ENCODE results near the gene SOX12. TPM values are rescaled to one million over a fixed set of nuclear protein-coding genes. Genes with fewer than 3 reads are reported as not detected.
A peak's percentile ranks its signal among the peaks of the same experiment; 100 is the strongest.

SOX12 gene
- total RNA-seq, 1 experiment from 2014 or later: 59.1 TPM

DNA sequence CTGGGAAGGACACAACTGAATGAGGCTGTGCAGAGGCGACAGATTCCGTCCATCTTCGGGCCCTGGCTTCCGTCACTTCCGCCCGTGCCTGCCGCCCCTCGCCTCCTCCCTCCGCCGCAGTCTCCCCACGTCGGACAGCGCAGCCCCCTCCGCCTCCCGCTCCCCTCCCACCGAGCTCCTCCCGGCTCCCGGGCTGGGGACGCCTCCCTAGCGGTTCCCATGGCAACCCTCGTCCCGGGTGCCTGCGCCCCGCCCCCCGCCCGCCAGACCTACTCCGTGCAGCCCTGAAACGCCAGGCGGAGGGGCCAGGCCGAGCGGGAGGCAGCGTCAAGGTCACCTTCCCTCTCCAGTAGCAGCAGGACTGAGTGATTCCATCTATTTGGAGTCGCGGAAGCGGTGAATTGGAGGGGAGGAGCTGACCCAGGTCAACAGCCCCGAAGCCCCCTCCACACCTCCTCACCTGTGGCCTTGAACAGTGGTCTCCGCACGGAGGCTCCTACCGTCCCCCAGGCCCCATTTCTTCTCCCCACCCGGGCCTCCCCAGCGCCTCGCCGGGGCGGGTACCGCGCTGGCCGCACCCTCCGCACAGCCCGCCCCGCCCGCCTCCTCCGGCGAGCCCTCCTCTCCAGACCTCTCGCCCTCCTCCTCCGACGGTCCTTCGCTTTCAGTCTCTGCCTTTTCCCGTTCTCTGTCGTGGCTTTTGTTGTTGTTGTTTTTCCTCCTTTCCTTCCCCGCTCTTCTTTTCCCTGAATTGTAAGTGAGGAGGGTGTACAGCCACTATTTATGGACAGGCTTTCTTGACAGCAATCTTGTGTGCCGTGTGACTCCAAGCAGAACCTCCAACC, 22.5 kb downstream of the SOX12 start (continued):
- TF ChIP-seq, protein P1, sequence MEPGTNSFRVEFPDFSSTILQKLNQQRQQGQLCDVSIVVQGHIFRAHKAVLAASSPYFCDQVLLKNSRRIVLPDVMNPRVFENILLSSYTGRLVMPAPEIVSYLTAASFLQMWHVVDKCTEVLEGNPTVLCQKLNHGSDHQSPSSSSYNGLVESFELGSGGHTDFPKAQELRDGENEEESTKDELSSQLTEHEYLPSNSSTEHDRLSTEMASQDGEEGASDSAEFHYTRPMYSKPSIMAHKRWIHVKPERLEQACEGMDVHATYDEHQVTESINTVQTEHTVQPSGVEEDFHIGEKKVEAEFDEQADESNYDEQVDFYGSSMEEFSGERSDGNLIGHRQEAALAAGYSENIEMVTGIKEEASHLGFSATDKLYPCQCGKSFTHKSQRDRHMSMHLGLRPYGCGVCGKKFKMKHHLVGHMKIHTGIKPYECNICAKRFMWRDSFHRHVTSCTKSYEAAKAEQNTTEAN (CRISPR knock-in tag; IDR thresholded peaks at IDR 0.05): no peak
- peak; percentile 99 for TF ChIP-seq ESRRA (CRISPR knock-in tag; IDR thresholded peaks at IDR 0.05; ENCODE audit: borderline replicate concordance)
- TF ChIP-seq, protein P2, sequence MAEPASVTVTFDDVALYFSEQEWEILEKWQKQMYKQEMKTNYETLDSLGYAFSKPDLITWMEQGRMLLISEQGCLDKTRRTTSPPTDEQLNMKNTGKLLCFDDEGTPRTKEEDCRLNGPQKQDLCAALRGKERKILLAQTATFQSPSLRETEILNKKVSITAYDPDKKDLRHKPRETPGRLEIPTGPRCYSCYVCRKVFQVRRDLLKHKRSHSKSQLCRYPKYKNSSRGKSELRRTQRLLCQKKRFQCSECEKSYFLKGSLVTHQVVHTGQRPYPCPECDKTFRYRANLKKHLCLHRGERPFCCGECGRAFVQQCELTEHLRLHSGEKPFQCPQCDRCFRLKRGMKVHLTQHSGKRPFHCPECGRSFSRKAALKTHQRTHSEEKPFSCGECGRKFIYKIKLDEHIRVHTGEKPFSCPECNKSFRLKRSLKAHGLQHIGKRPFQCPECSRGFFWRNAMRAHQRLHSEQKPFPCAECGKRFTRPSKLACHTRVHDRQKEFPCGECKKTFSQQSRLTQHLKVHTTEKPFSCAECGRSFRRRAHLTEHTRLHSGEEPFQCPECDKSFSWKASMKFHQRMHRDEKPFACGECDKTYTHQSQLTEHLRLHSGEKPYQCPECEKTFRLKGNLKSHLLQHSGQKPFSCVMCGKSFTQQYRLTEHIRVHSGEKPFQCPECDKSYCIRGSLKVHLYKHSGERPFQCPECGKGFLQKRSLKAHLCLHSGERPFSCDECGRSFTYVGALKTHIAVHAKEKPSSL (CRISPR knock-in tag; conservative IDR thresholded peaks at IDR 0.05): no peak
- no peak for TF ChIP-seq ATF1 (CRISPR knock-in tag; IDR thresholded peaks at IDR 0.05)
- TF ChIP-seq OVOL2 (CRISPR knock-in tag; IDR thresholded peaks at IDR 0.05; ENCODE audit: borderline replicate concordance): no peak
- TF ChIP-seq, protein P3, sequence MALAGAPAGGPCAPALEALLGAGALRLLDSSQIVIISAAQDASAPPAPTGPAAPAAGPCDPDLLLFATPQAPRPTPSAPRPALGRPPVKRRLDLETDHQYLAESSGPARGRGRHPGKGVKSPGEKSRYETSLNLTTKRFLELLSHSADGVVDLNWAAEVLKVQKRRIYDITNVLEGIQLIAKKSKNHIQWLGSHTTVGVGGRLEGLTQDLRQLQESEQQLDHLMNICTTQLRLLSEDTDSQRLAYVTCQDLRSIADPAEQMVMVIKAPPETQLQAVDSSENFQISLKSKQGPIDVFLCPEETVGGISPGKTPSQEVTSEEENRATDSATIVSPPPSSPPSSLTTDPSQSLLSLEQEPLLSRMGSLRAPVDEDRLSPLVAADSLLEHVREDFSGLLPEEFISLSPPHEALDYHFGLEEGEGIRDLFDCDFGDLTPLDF (CRISPR knock-in tag; IDR thresholded peaks at IDR 0.05): no peak
- no peak for TF ChIP-seq JAZF1 (CRISPR knock-in tag; IDR thresholded peaks at IDR 0.05)
- TF ChIP-seq RORB (CRISPR knock-in tag; IDR thresholded peaks at IDR 0.05): no peak
- TF ChIP-seq, protein P4, sequence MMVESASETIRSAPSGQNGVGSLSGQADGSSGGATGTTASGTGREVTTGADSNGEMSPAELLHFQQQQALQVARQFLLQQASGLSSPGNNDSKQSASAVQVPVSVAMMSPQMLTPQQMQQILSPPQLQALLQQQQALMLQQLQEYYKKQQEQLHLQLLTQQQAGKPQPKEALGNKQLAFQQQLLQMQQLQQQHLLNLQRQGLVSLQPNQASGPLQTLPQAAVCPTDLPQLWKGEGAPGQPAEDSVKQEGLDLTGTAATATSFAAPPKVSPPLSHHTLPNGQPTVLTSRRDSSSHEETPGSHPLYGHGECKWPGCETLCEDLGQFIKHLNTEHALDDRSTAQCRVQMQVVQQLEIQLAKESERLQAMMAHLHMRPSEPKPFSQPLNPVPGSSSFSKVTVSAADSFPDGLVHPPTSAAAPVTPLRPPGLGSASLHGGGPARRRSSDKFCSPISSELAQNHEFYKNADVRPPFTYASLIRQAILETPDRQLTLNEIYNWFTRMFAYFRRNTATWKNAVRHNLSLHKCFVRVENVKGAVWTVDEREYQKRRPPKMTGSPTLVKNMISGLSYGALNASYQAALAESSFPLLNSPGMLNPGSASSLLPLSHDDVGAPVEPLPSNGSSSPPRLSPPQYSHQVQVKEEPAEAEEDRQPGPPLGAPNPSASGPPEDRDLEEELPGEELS (CRISPR knock-in tag; IDR thresholded peaks at IDR 0.05): no peak; the same call in 1 of the 2 replicates
- 0 out of 2 replicates have a peak, but pooled peaks have one; percentile 46 for TF ChIP-seq KAT7 (CRISPR knock-in tag; IDR thresholded peaks at IDR 0.05; ENCODE audit: borderline replicate concordance)
- no peak for TF ChIP-seq JUN (CRISPR knock-in tag; IDR thresholded peaks at IDR 0.05)
- TF ChIP-seq FOXJ3 (CRISPR knock-in tag; IDR thresholded peaks at IDR 0.05; ENCODE audit: borderline replicate concordance): no peak
- no peak for TF ChIP-seq NFYB (CRISPR knock-in tag; conservative IDR thresholded peaks at IDR 0.05; ENCODE audit: low read depth)
- TF ChIP-seq, protein P5, sequence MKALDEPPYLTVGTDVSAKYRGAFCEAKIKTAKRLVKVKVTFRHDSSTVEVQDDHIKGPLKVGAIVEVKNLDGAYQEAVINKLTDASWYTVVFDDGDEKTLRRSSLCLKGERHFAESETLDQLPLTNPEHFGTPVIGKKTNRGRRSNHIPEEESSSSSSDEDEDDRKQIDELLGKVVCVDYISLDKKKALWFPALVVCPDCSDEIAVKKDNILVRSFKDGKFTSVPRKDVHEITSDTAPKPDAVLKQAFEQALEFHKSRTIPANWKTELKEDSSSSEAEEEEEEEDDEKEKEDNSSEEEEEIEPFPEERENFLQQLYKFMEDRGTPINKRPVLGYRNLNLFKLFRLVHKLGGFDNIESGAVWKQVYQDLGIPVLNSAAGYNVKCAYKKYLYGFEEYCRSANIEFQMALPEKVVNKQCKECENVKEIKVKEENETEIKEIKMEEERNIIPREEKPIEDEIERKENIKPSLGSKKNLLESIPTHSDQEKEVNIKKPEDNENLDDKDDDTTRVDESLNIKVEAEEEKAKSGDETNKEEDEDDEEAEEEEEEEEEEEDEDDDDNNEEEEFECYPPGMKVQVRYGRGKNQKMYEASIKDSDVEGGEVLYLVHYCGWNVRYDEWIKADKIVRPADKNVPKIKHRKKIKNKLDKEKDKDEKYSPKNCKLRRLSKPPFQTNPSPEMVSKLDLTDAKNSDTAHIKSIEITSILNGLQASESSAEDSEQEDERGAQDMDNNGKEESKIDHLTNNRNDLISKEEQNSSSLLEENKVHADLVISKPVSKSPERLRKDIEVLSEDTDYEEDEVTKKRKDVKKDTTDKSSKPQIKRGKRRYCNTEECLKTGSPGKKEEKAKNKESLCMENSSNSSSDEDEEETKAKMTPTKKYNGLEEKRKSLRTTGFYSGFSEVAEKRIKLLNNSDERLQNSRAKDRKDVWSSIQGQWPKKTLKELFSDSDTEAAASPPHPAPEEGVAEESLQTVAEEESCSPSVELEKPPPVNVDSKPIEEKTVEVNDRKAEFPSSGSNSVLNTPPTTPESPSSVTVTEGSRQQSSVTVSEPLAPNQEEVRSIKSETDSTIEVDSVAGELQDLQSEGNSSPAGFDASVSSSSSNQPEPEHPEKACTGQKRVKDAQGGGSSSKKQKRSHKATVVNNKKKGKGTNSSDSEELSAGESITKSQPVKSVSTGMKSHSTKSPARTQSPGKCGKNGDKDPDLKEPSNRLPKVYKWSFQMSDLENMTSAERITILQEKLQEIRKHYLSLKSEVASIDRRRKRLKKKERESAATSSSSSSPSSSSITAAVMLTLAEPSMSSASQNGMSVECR (CRISPR knock-in tag; IDR thresholded peaks at IDR 0.05; ENCODE audit: borderline replicate concordance): peak; percentile 78; the same call in 1 of the 2 replicates
- TF ChIP-seq, protein P6, sequence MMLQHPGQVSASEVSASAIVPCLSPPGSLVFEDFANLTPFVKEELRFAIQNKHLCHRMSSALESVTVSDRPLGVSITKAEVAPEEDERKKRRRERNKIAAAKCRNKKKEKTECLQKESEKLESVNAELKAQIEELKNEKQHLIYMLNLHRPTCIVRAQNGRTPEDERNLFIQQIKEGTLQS (CRISPR knock-in tag; conservative IDR thresholded peaks at IDR 0.05): no peak
- 0 out of 2 replicates have a peak, but pooled peaks have one; percentile 55 for TF ChIP-seq SMAD3 (CRISPR knock-in tag; IDR thresholded peaks at IDR 0.05; ENCODE audit: borderline replicate concordance)
- TF ChIP-seq TCF7 (CRISPR knock-in tag; IDR thresholded peaks at IDR 0.05; ENCODE audit: low read depth): no peak
- TF ChIP-seq GTF2I (CRISPR knock-in tag; conservative IDR thresholded peaks at IDR 0.05): no peak
- no peak for TF ChIP-seq ZNF121 (CRISPR knock-in tag; IDR thresholded peaks at IDR 0.05)
- TF ChIP-seq, protein P7, sequence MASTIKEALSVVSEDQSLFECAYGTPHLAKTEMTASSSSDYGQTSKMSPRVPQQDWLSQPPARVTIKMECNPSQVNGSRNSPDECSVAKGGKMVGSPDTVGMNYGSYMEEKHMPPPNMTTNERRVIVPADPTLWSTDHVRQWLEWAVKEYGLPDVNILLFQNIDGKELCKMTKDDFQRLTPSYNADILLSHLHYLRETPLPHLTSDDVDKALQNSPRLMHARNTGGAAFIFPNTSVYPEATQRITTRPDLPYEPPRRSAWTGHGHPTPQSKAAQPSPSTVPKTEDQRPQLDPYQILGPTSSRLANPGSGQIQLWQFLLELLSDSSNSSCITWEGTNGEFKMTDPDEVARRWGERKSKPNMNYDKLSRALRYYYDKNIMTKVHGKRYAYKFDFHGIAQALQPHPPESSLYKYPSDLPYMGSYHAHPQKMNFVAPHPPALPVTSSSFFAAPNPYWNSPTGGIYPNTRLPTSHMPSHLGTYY (CRISPR knock-in tag; IDR thresholded peaks at IDR 0.05): no peak
- no peak for TF ChIP-seq PRRX2 (CRISPR knock-in tag; IDR thresholded peaks at IDR 0.05)
- TF ChIP-seq, protein P8, sequence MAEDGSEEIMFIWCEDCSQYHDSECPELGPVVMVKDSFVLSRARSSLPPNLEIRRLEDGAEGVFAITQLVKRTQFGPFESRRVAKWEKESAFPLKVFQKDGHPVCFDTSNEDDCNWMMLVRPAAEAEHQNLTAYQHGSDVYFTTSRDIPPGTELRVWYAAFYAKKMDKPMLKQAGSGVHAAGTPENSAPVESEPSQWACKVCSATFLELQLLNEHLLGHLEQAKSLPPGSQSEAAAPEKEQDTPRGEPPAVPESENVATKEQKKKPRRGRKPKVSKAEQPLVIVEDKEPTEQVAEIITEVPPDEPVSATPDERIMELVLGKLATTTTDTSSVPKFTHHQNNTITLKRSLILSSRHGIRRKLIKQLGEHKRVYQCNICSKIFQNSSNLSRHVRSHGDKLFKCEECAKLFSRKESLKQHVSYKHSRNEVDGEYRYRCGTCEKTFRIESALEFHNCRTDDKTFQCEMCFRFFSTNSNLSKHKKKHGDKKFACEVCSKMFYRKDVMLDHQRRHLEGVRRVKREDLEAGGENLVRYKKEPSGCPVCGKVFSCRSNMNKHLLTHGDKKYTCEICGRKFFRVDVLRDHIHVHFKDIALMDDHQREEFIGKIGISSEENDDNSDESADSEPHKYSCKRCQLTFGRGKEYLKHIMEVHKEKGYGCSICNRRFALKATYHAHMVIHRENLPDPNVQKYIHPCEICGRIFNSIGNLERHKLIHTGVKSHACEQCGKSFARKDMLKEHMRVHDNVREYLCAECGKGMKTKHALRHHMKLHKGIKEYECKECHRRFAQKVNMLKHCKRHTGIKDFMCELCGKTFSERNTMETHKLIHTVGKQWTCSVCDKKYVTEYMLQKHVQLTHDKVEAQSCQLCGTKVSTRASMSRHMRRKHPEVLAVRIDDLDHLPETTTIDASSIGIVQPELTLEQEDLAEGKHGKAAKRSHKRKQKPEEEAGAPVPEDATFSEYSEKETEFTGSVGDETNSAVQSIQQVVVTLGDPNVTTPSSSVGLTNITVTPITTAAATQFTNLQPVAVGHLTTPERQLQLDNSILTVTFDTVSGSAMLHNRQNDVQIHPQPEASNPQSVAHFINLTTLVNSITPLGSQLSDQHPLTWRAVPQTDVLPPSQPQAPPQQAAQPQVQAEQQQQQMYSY (CRISPR knock-in tag; IDR thresholded peaks at IDR 0.05): peak; percentile 66

Data from WTC11 (cell line).